Adrenal gland (tissue), 5 donors: ENCODE data around the gene CADPS.

Source experiments
- CTCF ChIP-seq, 6 experiments: fragments of 450-650 bp in 4 of 6; fragments of 200-600 bp in 2 of 6; sonication (generic) in 1 of 6; IDR thresholded peaks; 1 replicate in 5 of 6; 2 replicates in 1 of 6; pipeline versions ENCODE4 v1.5.1 to v1.8.0; 2016 to 2021; ENCODE audit warnings: antibody characterized with exemption in 6 of 6, mild to moderate bottlenecking in 2 of 6, moderate library complexity in 1 of 6
- POLR2A ChIP-seq, 2 donors: fragments of 450-650 bp; IDR thresholded peaks; one replicate each; pipeline ENCODE4 v1.6.1; 2017; ENCODE audit warnings: antibody characterized with exemption in 2 of 2, mild to moderate bottlenecking in 2 of 2, moderate library complexity in 1 of 2
- donor health status: DM: no; HTN: no; CAD: no.

- no peak for TF ChIP-seq CTCF (IDR thresholded peaks at IDR 0.05)
- no peak for TF ChIP-seq POLR2A (IDR thresholded peaks at IDR 0.05)
Measured at GRCh38 chr3:62597491-62597890, 277.7 kb downstream of the CADPS start.
